ENCODE results near the gene GDPD3.

GDPD3 gene

GRCh38 chr16:30077656-30078055 is 35.7 kb downstream of the GDPD3 start:
- DNase-seq (ENCODE audit: insufficient read length, low spot score) = no peak
- TF ChIP-seq CTCF (IDR thresholded peaks at IDR 0.05; ENCODE audit: insufficient read depth, missing control alignments) = no peak
- FAIRE-seq = no peak

- DNase-seq (ENCODE audit: insufficient read length, low spot score) (no peak), FAIRE-seq (no peak)
- TF ChIP-seq CTCF (IDR thresholded peaks at IDR 0.05; ENCODE audit: insufficient read depth, missing control alignments) = no peak
Measured at GRCh38 chr16:30076276-30076791, 37.0 kb downstream of the GDPD3 start.

DNA sequence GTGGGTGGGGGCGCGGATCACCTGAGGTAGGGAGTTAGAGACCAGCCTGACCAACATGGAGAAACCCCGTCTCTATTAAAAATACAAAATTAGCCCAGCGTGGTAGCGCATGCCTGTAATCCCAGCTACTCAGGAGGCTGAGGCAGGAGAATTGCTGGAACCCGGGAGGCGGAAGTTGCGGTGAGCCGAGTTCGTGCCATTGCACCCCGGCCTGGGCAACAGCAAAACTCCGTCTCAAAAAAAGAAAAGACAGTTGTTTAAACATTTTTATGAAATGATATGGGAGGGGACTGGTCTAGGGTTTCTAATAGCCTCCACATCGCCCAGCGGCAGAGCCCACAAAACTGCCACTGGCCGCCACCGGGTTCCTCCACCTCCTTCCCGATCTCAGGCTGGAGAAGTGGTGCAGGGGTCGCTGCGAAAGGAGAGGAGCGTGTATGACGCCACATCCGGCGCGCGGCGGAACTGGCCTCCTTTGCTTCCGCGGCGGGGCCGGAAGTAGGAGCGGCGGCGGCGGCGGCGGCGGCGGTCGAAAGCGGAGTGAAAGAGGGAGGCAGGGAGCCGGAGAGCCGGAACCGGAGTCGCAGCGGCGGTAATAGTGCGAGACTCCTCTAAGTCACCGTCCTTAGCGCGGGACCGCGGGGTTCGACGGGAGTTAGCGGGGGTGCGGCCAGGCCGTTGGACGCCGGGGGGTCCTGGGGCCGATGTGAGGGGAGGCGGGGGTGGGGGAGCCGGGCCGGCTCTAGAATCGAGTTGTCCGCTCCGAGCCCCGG is 37.6 kb downstream of the GDPD3 start, which contains the start of gene PPP4C:
PPP4C (plus strand) TSS at position 492 of the 773 bp plus-strand sequence. CDS start 384 bp downstream, outside the sequence.
- FAIRE-seq (no peak), DNase-seq (ENCODE audit: insufficient read length, low spot score) (peak; percentile 99)
- TF ChIP-seq CTCF (IDR thresholded peaks at IDR 0.05; ENCODE audit: insufficient read depth, missing control alignments) = peak; percentile 7

- FAIRE-seq (no peak), DNase-seq (ENCODE audit: insufficient read length, low spot score) (no peak)
- no peak for TF ChIP-seq CTCF (IDR thresholded peaks at IDR 0.05; ENCODE audit: insufficient read depth, missing control alignments)
Measured at GRCh38 chr16:30070490-30070889, 42.8 kb downstream of the GDPD3 start.

DNA sequence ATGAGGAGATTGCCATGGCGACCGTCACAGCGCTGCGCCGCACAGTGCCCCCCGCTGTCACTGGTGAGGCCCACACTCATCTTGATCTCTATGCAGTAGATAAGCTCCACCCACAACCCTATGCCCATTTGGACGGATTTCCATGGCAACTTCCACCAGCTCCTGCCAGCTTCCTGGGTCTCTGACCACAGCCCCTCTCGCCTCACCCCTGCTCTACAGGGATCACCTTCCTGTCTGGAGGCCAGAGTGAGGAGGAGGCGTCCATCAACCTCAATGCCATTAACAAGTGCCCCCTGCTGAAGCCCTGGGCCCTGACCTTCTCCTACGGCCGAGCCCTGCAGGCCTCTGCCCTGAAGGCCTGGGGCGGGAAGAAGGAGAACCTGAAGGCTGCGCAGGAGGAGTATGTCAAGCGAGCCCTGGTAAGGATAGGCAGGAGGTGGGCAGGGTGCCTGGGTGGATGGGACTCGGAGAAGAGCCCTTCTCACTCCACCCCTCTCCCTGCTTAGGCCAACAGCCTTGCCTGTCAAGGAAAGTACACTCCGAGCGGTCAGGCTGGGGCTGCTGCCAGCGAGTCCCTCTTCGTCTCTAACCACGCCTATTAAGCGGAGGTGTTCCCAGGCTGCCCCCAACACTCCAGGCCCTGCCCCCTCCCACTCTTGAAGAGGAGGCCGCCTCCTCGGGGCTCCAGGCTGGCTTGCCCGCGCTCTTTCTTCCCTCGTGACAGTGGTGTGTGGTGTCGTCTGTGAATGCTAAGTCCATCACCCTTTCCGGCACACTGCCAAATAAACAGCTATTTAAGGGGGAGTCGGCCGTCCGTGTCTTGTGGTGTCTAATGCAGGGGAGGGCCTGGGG is 43.5 kb downstream of the GDPD3 start:
- no peak for DNase-seq (ENCODE audit: insufficient read length, low spot score)
- no peak for TF ChIP-seq CTCF (IDR thresholded peaks at IDR 0.05; ENCODE audit: insufficient read depth, missing control alignments)
- no peak for FAIRE-seq

DNA sequence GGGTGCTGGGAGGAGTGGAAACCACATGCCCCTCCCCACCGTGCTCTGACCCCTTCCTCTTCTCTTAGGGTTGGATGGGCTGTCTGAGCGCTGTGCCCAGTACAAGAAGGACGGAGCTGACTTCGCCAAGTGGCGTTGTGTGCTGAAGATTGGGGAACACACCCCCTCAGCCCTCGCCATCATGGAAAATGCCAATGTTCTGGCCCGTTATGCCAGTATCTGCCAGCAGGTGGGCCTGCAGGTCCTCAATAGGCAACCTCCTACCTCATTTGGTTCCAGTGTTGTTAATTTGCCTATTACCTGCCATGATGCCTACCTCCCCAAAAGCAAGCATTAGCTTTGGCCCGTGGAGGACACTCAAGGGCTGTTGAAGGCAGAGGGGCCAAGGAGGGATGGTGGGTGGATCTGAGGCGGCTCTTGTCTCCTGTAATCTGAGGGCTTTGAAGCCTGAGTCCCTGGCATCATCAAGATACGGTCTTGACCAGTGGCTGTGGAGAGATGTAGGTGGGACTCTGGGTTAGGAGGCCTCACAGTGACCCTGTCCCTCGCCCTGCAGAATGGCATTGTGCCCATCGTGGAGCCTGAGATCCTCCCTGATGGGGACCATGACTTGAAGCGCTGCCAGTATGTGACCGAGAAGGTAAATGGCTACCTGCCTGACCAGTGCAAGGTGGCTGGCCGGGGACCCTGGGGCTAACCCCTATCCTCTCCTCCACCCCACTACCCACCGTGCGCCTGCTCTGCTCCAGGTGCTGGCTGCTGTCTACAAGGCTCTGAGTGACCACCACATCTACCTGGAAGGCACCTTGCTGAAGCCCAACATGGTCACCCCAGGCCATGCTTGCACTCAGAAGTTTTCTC is 44.4 kb downstream of the GDPD3 start:
- TF ChIP-seq CTCF (IDR thresholded peaks at IDR 0.05; ENCODE audit: insufficient read depth, missing control alignments) = peak; percentile 37
- DNase-seq (ENCODE audit: insufficient read length, low spot score) (no peak), FAIRE-seq (no peak)

Data from D721Med (cell line).